Astrocyte (in vitro differentiated cells and primary cell): ENCODE data around the gene FYN. TPM values are rescaled to one million over a fixed set of nuclear protein-coding genes. Genes with fewer than 3 reads are reported as not detected.

Source experiments
- DNase-seq: peaks from one replicate; pipeline ENCODE4 v3.0.0-alpha.2; 2010; ENCODE audit warnings: low read depth
- FAIRE-seq: peaks from 2 replicates; lab custom pipeline; 2011; peaks lifted over from hg19 to GRCh38; lab: Jason Lieb, UNC
- H2AFZ ChIP-seq: 2 replicates; pipeline ENCODE4 v1.6.0; 2012; ENCODE audit warnings: low read depth, low read length, inconsistent platforms
- H3K27ac ChIP-seq: 2 replicates; pipeline ENCODE4 v1.5.1; 2011; ENCODE audit warnings: low read depth, low read length, inconsistent platforms
- H3K27me3 ChIP-seq: 2 replicates; pipeline ENCODE4 v1.6.0; 2011; ENCODE audit warnings: low read length, inconsistent platforms; ENCODE audit not compliant: insufficient read depth
- H3K36me3 ChIP-seq: 2 replicates; pipeline ENCODE4 v1.5.1; 2011; ENCODE audit warnings: low read length, inconsistent platforms; ENCODE audit not compliant: insufficient read depth
- H3K4me1 ChIP-seq: 2 replicates; pipeline ENCODE4 v1.5.1; 2011; ENCODE audit warnings: low read length, inconsistent platforms; ENCODE audit not compliant: insufficient read depth
- H3K4me2 ChIP-seq: 2 replicates; pipeline ENCODE4 v1.6.0; 2012; ENCODE audit warnings: low read length, inconsistent platforms
- H3K4me3 ChIP-seq: 2 replicates; pipeline ENCODE4 v1.5.1; 2011; ENCODE audit warnings: low read depth, mild to moderate bottlenecking, low read length, inconsistent platforms; ENCODE audit not compliant: insufficient read depth
- H3K79me2 ChIP-seq: 2 replicates; pipeline ENCODE4 v1.6.0; 2012; ENCODE audit warnings: mild to moderate bottlenecking, low read length, inconsistent platforms; ENCODE audit not compliant: insufficient read depth
- H3K9ac ChIP-seq: 2 replicates; pipeline ENCODE4 v1.6.0; 2012; ENCODE audit warnings: mild to moderate bottlenecking, low read length, inconsistent platforms
- H3K9me3 ChIP-seq: 2 replicates; pipeline ENCODE4 v1.5.1; 2012; ENCODE audit warnings: low read depth, mild to moderate bottlenecking, low read length, inconsistent platforms; ENCODE audit not compliant: insufficient read depth
- H4K20me1 ChIP-seq: 2 replicates; pipeline ENCODE4 v1.6.0; 2012; ENCODE audit warnings: low read length, inconsistent platforms; ENCODE audit not compliant: insufficient read depth
- H3K27ac Mint-ChIP-seq: one replicate; pipeline ENCODE4 v1.8.0; 2021; ENCODE audit warnings: mild to moderate bottlenecking, mixed read lengths; ENCODE audit not compliant: unreplicated experiment
- H3K27me3 Mint-ChIP-seq: one replicate; pipeline ENCODE4 v1.8.0; 2021; ENCODE audit warnings: low read depth, mixed read lengths; ENCODE audit not compliant: unreplicated experiment
- H3K36me3 Mint-ChIP-seq: one replicate; pipeline ENCODE4 v1.8.0; 2021; ENCODE audit warnings: low read depth, mixed read lengths; ENCODE audit not compliant: unreplicated experiment
- H3K4me1 Mint-ChIP-seq: one replicate; pipeline ENCODE4 v1.8.0; 2021; ENCODE audit warnings: low read depth, mixed read lengths; ENCODE audit not compliant: unreplicated experiment
- H3K4me3 Mint-ChIP-seq: one replicate; pipeline ENCODE4 v1.8.0; 2021; ENCODE audit warnings: mild to moderate bottlenecking, moderate library complexity, mixed read lengths; ENCODE audit not compliant: unreplicated experiment
- H3K9me3 Mint-ChIP-seq: one replicate; pipeline ENCODE4 v1.8.0; 2021; ENCODE audit warnings: mild to moderate bottlenecking, mixed read lengths; ENCODE audit not compliant: unreplicated experiment
- EZH2 ChIP-seq: IDR thresholded peaks from 2 replicates; pipeline ENCODE4 v1.6.1; 2012; ENCODE audit warnings: mild to moderate bottlenecking, low read length, inconsistent platforms; ENCODE audit not compliant: insufficient read depth
- total RNA-seq: library from RNA; stranded (reverse); gene quantifications from 2 replicates; pipeline ENCODE4 v1.2.1, GENCODE V29; 2021
- TF ChIP-seq, protein P1 (sequence below): IDR thresholded peaks from 2 replicates; pipeline ENCODE4 v1.5.1; 2011; ENCODE audit warnings: low read depth, mild to moderate bottlenecking, inconsistent platforms, low read length, moderate library complexity; ENCODE audit not compliant: insufficient read depth

FYN gene
- total RNA-seq, 1 donor from 2014 or later, result 167 TPM

DNA sequence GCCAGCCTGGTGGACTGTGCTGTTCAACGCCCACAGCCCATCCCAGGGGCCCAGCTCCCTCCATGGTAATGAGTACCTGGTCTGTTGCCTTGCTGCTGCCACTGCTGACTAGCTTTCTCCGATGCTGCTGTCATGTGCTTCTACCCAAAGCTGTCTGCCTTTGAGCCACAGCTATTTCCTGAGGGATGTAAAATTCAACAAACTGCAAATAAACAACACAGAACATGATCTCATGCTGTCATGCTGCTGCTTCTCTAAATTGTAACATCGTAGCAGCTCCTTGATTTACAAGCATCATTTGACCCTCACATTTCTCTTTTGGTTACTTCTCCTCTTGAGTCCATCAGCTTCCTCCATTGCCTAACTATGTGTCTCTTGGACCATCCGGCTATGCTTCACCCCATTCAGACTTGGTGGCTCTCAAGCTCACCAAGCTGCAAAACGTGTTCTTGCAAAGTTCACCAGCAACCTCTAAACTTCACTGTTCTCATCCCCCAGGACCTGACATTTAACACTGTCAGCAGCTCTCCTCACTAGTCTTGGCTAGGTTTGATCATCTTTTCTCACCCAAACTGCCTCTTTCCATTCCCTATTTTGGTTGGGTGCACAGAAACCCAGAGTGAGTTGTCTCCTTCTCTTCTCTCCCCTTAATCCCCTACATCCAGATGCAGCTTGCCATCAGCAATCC is 54.6 kb downstream of the FYN start:
- DNase-seq (peak; percentile 27), FAIRE-seq (no peak)
- Histone ChIP-seq H3K9me3 (no peaks in the 10 kb centered on the region), H3K4me1 (peaks cover 14% of the 10 kb centered on the region), H3K4me3 (no peak overlapping the region), H4K20me1 (peaks cover 11% of the 10 kb centered on the region), H3K4me2 (no peak overlapping the region), H2AFZ (no peak overlapping the region), H3K27ac (no peak overlapping the region), H3K36me3 (no peaks in the 10 kb centered on the region), H3K9ac (no peak overlapping the region), H3K79me2 (peaks cover 57% of the 10 kb centered on the region), H3K27me3 (no peaks in the 10 kb centered on the region)
- no peaks in the 10 kb centered on the region for H3K9me3 Mint-ChIP-seq
- H3K4me3 Mint-ChIP-seq, result no peak overlapping the region
- no peak for TF ChIP-seq EZH2
- TF ChIP-seq, protein P1, sequence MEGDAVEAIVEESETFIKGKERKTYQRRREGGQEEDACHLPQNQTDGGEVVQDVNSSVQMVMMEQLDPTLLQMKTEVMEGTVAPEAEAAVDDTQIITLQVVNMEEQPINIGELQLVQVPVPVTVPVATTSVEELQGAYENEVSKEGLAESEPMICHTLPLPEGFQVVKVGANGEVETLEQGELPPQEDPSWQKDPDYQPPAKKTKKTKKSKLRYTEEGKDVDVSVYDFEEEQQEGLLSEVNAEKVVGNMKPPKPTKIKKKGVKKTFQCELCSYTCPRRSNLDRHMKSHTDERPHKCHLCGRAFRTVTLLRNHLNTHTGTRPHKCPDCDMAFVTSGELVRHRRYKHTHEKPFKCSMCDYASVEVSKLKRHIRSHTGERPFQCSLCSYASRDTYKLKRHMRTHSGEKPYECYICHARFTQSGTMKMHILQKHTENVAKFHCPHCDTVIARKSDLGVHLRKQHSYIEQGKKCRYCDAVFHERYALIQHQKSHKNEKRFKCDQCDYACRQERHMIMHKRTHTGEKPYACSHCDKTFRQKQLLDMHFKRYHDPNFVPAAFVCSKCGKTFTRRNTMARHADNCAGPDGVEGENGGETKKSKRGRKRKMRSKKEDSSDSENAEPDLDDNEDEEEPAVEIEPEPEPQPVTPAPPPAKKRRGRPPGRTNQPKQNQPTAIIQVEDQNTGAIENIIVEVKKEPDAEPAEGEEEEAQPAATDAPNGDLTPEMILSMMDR, result no peak
- H3K4me1 Mint-ChIP-seq, result peaks cover 40% of the 10 kb centered on the region
- no peaks in the 10 kb centered on the region for H3K27me3 Mint-ChIP-seq
- H3K27ac Mint-ChIP-seq, result no peak overlapping the region
- peaks cover 8% of the 10 kb centered on the region for H3K36me3 Mint-ChIP-seq

DNA sequence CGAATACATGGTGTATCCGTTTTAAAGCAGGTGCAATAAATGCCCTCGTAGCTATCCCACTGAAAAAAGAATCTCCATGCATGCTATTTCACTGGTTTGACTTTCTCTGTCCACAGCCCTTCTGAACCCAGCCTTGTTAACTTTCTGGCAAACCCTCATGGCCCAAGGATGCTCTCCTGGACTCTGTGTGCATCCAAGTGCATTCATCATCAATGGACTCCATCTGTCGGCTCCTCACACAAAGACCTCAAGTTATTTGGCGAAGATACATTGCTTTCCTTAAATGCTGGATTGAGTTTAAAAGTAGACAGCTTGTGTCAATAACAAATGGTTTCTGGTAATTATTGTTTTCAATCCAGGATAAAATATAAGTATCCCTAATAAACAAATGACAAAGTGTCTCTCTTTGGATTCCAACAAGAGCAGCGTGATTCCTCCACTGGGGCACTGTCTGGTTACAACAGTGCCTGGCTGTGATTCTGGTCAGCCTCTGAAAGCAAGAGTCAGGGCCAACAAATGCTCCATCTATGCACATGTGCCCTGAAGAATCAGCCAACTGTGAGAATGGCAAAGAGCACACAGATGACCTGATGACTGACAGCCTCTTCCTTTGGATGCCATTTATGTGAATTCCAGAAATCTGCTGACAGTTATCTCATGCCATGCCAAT is 55.7 kb downstream of the FYN start:
- H3K4me3 ChIP-seq, result no peak overlapping the region
- no peak overlapping the region for H3K4me2 ChIP-seq
- H2AFZ ChIP-seq, result no peak overlapping the region
- H3K79me2 ChIP-seq, result peaks cover 51% of the 10 kb centered on the region
- TF ChIP-seq, protein P1, result no peak
- no peak overlapping the region for H3K9ac ChIP-seq
- no peak for DNase-seq
- no peak overlapping the region for H3K27ac Mint-ChIP-seq
- H3K36me3 ChIP-seq, result no peaks in the 10 kb centered on the region
- H3K36me3 Mint-ChIP-seq, result peaks cover 8% of the 10 kb centered on the region
- no peaks in the 10 kb centered on the region for H3K9me3 Mint-ChIP-seq
- H3K4me1 ChIP-seq, result peaks cover 14% of the 10 kb centered on the region
- no peak for FAIRE-seq
- H3K9me3 ChIP-seq, result no peaks in the 10 kb centered on the region
- H3K27ac ChIP-seq, result no peak overlapping the region
- H3K27me3 Mint-ChIP-seq, result no peaks in the 10 kb centered on the region
- peaks cover 37% of the 10 kb centered on the region for H3K4me1 Mint-ChIP-seq
- H3K4me3 Mint-ChIP-seq, result no peak overlapping the region
- no peaks in the 10 kb centered on the region for H3K27me3 ChIP-seq
- peaks cover 11% of the 10 kb centered on the region for H4K20me1 ChIP-seq
